SW 1271 (cell line): ENCODE data around the gene GATD1.
"Not testable (repeated sequence)": the region's sequence is repeated elsewhere in the genome, so short reads cannot be mapped to it uniquely, and the experiment has no call there.

Source experiments
- DNase-seq, 2 experiments: peaks; one replicate each; lab custom pipeline; 2025; lab: John Stamatoyannopoulos, UW

The GATD1 gene

GRCh38 chr11:763549-764321 is 13.6 kb downstream of the GATD1 start:
- DNase-seq: no peak

- no peak for DNase-seq
These were observed 14.2 kb downstream of the GATD1 start for GRCh38 chr11:763073-763463.

GRCh38 chr11:762421-763072 is 14.7 kb downstream of the GATD1 start:
- peak; percentile 31 to 43 for DNase-seq

GRCh38 chr11:761526-762108 is 15.7 kb downstream of the GATD1 start:
- DNase-seq: no peak

GRCh38 chr11:760236-760635 is 17.1 kb downstream of the GATD1 start:
- no peak for DNase-seq

GRCh38 chr11:749731-750130 is 27.6 kb downstream of the GATD1 start:
- no peak for DNase-seq

- DNase-seq: no peak
These were observed 29.3 kb downstream of the GATD1 start for GRCh38 chr11:748007-748359.

GRCh38 chr11:747158-748006 is 29.9 kb downstream of the GATD1 start, which contains the start of gene TALDO1:
TSS of gene TALDO1 (plus strand) at chr11:747464. CDS start at chr11:747482, 18 bp downstream.
- DNase-seq: peak; percentile 65 to 82

GRCh38 chr11:746289-747157 is 30.8 kb downstream of the GATD1 start:
- peak in 1 of 2 experiments; percentile 23 for DNase-seq

GRCh38 chr11:745428-745827 is 31.9 kb downstream of the GATD1 start:
- DNase-seq: no peak

GRCh38 chr11:742571-743201 is 34.6 kb downstream of the GATD1 start:
- DNase-seq: no peak

GRCh38 chr11:742156-742546 is 35.1 kb downstream of the GATD1 start:
- DNase-seq: no peak

- not testable (repeated sequence) for DNase-seq
These were observed 39.4 kb downstream of the GATD1 start for GRCh38 chr11:737899-738298.

GRCh38 chr11:737366-737765 is 39.9 kb downstream of the GATD1 start:
- no peak for DNase-seq

GRCh38 chr11:734541-734940 is 42.7 kb downstream of the GATD1 start:
- not testable (repeated sequence) for DNase-seq

GRCh38 chr11:733072-733471 is 44.2 kb downstream of the GATD1 start:
- DNase-seq: no peak

- DNase-seq: no peak
These were observed 47.7 kb downstream of the GATD1 start for GRCh38 chr11:729492-730074.

GRCh38 chr11:728901-729491 is 48.3 kb downstream of the GATD1 start:
- no peak for DNase-seq

- peak in 1 of 2 experiments; percentile 63 for DNase-seq
These were observed 49.2 kb downstream of the GATD1 start for GRCh38 chr11:727859-728748.
